CD4-positive, CD25-positive, alpha-beta regulatory T cell (primary cell): ENCODE data around the gene MRPS27. TPM values are rescaled to one million over a fixed set of nuclear protein-coding genes. Genes with fewer than 3 reads are reported as not detected.
A peak's percentile ranks its signal among the peaks of the same experiment; 100 is the strongest.

Experiments
- ATAC-seq, 2 donors: fragments of 150-1000 bp; cut with Tn5 transposase; one replicate each; pipeline ENCODE4 v1.10.0; 2021; ENCODE audit warnings: low read depth in 2 of 2, moderate number of reproducible peaks in 2 of 2, moderate library complexity in 1 of 2
- DNase-seq, 3 donors: peaks; one replicate each; pipeline versions ENCODE4 v3.0.0 to v3.0.0-alpha.2; 2012 to 2022; ENCODE audit warnings: mixed read lengths in 1 of 3
- H3K27ac ChIP-seq: one replicate; pipeline ENCODE4 v1.7.0; 2013; ENCODE audit warnings: mild to moderate bottlenecking, low read length; ENCODE audit not compliant: insufficient read depth, poor library complexity, severe bottlenecking
- H3K27me3 ChIP-seq: one replicate; pipeline ENCODE4 v1.7.0; 2013; ENCODE audit warnings: low read length; ENCODE audit not compliant: control insufficient read depth, insufficient read depth
- H3K36me3 ChIP-seq: one replicate; pipeline ENCODE4 v1.7.0; 2013; ENCODE audit warnings: mild to moderate bottlenecking, low read length, moderate library complexity; ENCODE audit not compliant: control insufficient read depth, insufficient read depth
- H3K4me1 ChIP-seq: 2 replicates; pipeline ENCODE4 v1.7.0; 2013; ENCODE audit warnings: mild to moderate bottlenecking, low read length; ENCODE audit not compliant: insufficient read depth, control insufficient read depth, poor library complexity, severe bottlenecking
- H3K4me3 ChIP-seq: one replicate; pipeline ENCODE4 v1.7.0; 2013; ENCODE audit warnings: low read depth, mild to moderate bottlenecking, low read length, moderate library complexity
- H3K9me3 ChIP-seq, 2 experiments: 1 replicate in 1 of 2; 2 replicates in 1 of 2; pipeline ENCODE4 v1.7.0; 2013; ENCODE audit warnings: low read length in 2 of 2, mild to moderate bottlenecking in 1 of 2, moderate library complexity in 1 of 2; ENCODE audit not compliant: control insufficient read depth in 2 of 2
- H3K27ac Mint-ChIP-seq, 3 donors: one replicate each; pipeline ENCODE4 v1.8.0; 2020 to 2022; ENCODE audit warnings: mild to moderate bottlenecking in 3 of 3, mixed read lengths in 3 of 3, moderate library complexity in 2 of 3
- H3K27me3 Mint-ChIP-seq: one replicate; pipeline ENCODE4 v1.8.0; 2022; ENCODE audit warnings: mild to moderate bottlenecking, mixed read lengths
- H3K36me3 Mint-ChIP-seq: one replicate; pipeline ENCODE4 v1.8.0; 2020; ENCODE audit warnings: mixed read lengths
- H3K4me1 Mint-ChIP-seq, 4 donors: one replicate each; pipeline ENCODE4 v1.8.0; 2020 to 2022; ENCODE audit warnings: mixed read lengths in 4 of 4, mild to moderate bottlenecking in 1 of 4
- H3K4me3 Mint-ChIP-seq, 4 donors: one replicate each; pipeline ENCODE4 v1.8.0; 2020 to 2022; ENCODE audit warnings: mild to moderate bottlenecking in 4 of 4, mixed read lengths in 4 of 4, moderate library complexity in 3 of 4
- H3K9me3 Mint-ChIP-seq, 7 donors: one replicate each; pipeline ENCODE4 v1.8.0; 2020 to 2022; ENCODE audit warnings: mixed read lengths in 7 of 7, mild to moderate bottlenecking in 3 of 7, moderate library complexity in 2 of 7
- polyA plus RNA-seq, 4 donors: library from polyadenylated mRNA; unstranded; fragments of 300-500 nt; fragmentation: Illumina TruSeq; gene quantifications; one replicate each; pipeline ENCODE4 v1.2.3, GENCODE V29; 2021
- total RNA-seq: library from RNA; stranded (reverse); gene quantifications from one replicate; pipeline ENCODE4 v1.2.3, GENCODE V29; 2022

The MRPS27 gene
- total and polyA plus RNA-seq, 5 donors from 2014 or later: 36.2 to 53.1 (median 42.5) TPM

GRCh38 chr5:72286798-72287197 lies 33.2 kb downstream of the MRPS27 start:
- H3K36me3 ChIP-seq: peaks cover 5% of the 10 kb centered on the region

GRCh38 chr5:72285424-72285821 lies 34.6 kb downstream of the MRPS27 start:
- H3K27ac Mint-ChIP-seq: peak overlapping the region in 1 of 3 donors; percentile 2

More at GRCh38 chr5:72286798-72287197, 33.2 kb downstream of the MRPS27 start:
- no peaks in the 10 kb centered on the region for H3K9me3 ChIP-seq
- Mint-ChIP-seq H3K36me3 (peaks cover 32% of the 10 kb centered on the region), H3K27ac (no peak overlapping the region), H3K4me3 (no peak overlapping the region), H3K27me3 (no peaks in the 10 kb centered on the region), H3K9me3 (peaks cover 0 to 1% (median 0%) of the 10 kb centered on the region in 7 donors), H3K4me1 (peaks cover 0 to 4% (median 1%) of the 10 kb centered on the region in 4 donors)
- H3K4me3 ChIP-seq: no peak overlapping the region
- H3K27ac ChIP-seq: no peak overlapping the region
- ATAC-seq (no peak), DNase-seq (no peak)
- H3K27me3 ChIP-seq: no peaks in the 10 kb centered on the region
- no peaks in the 10 kb centered on the region for H3K4me1 ChIP-seq

GRCh38 chr5:72284559-72285423 lies 35.2 kb downstream of the MRPS27 start:
- Histone ChIP-seq H3K36me3 (peaks cover 5% of the 10 kb centered on the region), H3K27me3 (no peaks in the 10 kb centered on the region), H3K4me3 (no peak overlapping the region), H3K9me3 (no peaks in the 10 kb centered on the region), H3K27ac (no peak overlapping the region), H3K4me1 (no peaks in the 10 kb centered on the region)
- Mint-ChIP-seq H3K27me3 (no peaks in the 10 kb centered on the region), H3K36me3 (peaks cover 37% of the 10 kb centered on the region), H3K4me1 (peaks cover 0 to 6% (median 3%) of the 10 kb centered on the region in 4 donors), H3K27ac (peak overlapping the region in 2 of 3 donors; percentile 11 to 54), H3K9me3 (peaks cover 0 to 1% (median 0%) of the 10 kb centered on the region in 7 donors), H3K4me3 (no peak overlapping the region)
- no peak for ATAC-seq
- DNase-seq: no peak

More at GRCh38 chr5:72285424-72285821, 34.6 kb downstream of the MRPS27 start:
- Mint-ChIP-seq H3K4me1 (peaks cover 0 to 5% (median 2%) of the 10 kb centered on the region in 4 donors), H3K27me3 (no peaks in the 10 kb centered on the region), H3K4me3 (no peak overlapping the region), H3K9me3 (peaks cover 0 to 1% (median 0%) of the 10 kb centered on the region in 7 donors), H3K36me3 (peaks cover 37% of the 10 kb centered on the region)
- Histone ChIP-seq H3K27ac (no peak overlapping the region), H3K4me1 (no peaks in the 10 kb centered on the region), H3K9me3 (no peaks in the 10 kb centered on the region), H3K4me3 (no peak overlapping the region), H3K27me3 (no peaks in the 10 kb centered on the region), H3K36me3 (peaks cover 5% of the 10 kb centered on the region)
- DNase-seq: no peak
- no peak for ATAC-seq

GRCh38 chr5:72283358-72283757 lies 36.7 kb downstream of the MRPS27 start:
- ATAC-seq: no peak
- DNase-seq: no peak
- Histone ChIP-seq H3K4me1 (no peaks in the 10 kb centered on the region), H3K9me3 (no peaks in the 10 kb centered on the region), H3K27me3 (no peaks in the 10 kb centered on the region), H3K4me3 (no peak overlapping the region), H3K27ac (no peak overlapping the region), H3K36me3 (peaks cover 5% of the 10 kb centered on the region)
- Mint-ChIP-seq H3K4me1 (peaks cover 0 to 12% (median 7%) of the 10 kb centered on the region in 4 donors), H3K4me3 (no peak overlapping the region), H3K27ac (no peak overlapping the region), H3K9me3 (peaks cover 0 to 1% (median 0%) of the 10 kb centered on the region in 7 donors), H3K36me3 (peaks cover 46% of the 10 kb centered on the region), H3K27me3 (no peaks in the 10 kb centered on the region)

GRCh38 chr5:72282878-72283277 lies 37.2 kb downstream of the MRPS27 start:
- Mint-ChIP-seq H3K36me3 (peaks cover 45% of the 10 kb centered on the region), H3K27ac (peak overlapping the region in 1 of 3 donors; percentile 9)

GRCh38 chr5:72281764-72282499 lies 38.1 kb downstream of the MRPS27 start:
- H3K9me3 ChIP-seq: no peaks in the 10 kb centered on the region
- H3K4me3 Mint-ChIP-seq: no peak overlapping the region
- H3K36me3 ChIP-seq: peaks cover 3% of the 10 kb centered on the region
- H3K4me3 ChIP-seq: no peak overlapping the region
- H3K27me3 ChIP-seq: no peaks in the 10 kb centered on the region
- peaks cover 0 to 15% (median 12%) of the 10 kb centered on the region in 4 donors for H3K4me1 Mint-ChIP-seq
- DNase-seq (no peak), ATAC-seq (no peak)
- no peaks in the 10 kb centered on the region for H3K27me3 Mint-ChIP-seq
- H3K27ac Mint-ChIP-seq: no peak overlapping the region
- H3K9me3 Mint-ChIP-seq: peaks cover 0 to 2% (median 0%) of the 10 kb centered on the region in 7 donors
- H3K36me3 Mint-ChIP-seq: peaks cover 42% of the 10 kb centered on the region
- no peaks in the 10 kb centered on the region for H3K4me1 ChIP-seq
- no peak overlapping the region for H3K27ac ChIP-seq

More at GRCh38 chr5:72282878-72283277, 37.2 kb downstream of the MRPS27 start:
- H3K9me3 Mint-ChIP-seq: peaks cover 0 to under 1% (median 0%) of the 10 kb centered on the region in 7 donors
- peaks cover 0 to 12% (median 7%) of the 10 kb centered on the region in 4 donors for H3K4me1 Mint-ChIP-seq
- DNase-seq (no peak), ATAC-seq (no peak)
- H3K4me3 ChIP-seq: no peak overlapping the region
- no peak overlapping the region for H3K27ac ChIP-seq
- no peaks in the 10 kb centered on the region for H3K4me1 ChIP-seq
- no peaks in the 10 kb centered on the region for H3K27me3 ChIP-seq
- H3K9me3 ChIP-seq: no peaks in the 10 kb centered on the region
- H3K27me3 Mint-ChIP-seq: no peaks in the 10 kb centered on the region
- H3K4me3 Mint-ChIP-seq: no peak overlapping the region
- peaks cover 4% of the 10 kb centered on the region for H3K36me3 ChIP-seq

- peaks cover 0 to 2% (median 0%) of the 10 kb centered on the region in 7 donors for H3K9me3 Mint-ChIP-seq
- ATAC-seq (no peak), DNase-seq (no peak)
- H3K4me1 ChIP-seq: no peaks in the 10 kb centered on the region
- no peak overlapping the region for H3K27ac Mint-ChIP-seq
- no peak overlapping the region for H3K4me3 ChIP-seq
- no peak overlapping the region for H3K4me3 Mint-ChIP-seq
- no peaks in the 10 kb centered on the region for H3K9me3 ChIP-seq
- H3K4me1 Mint-ChIP-seq: peaks cover 0 to 17% (median 15%) of the 10 kb centered on the region in 4 donors
- no peak overlapping the region for H3K27ac ChIP-seq
- H3K36me3 ChIP-seq: peaks cover 3% of the 10 kb centered on the region
- H3K27me3 Mint-ChIP-seq: no peaks in the 10 kb centered on the region
- H3K36me3 Mint-ChIP-seq: peaks cover 41% of the 10 kb centered on the region
- no peaks in the 10 kb centered on the region for H3K27me3 ChIP-seq
These were observed 38.6 kb downstream of the MRPS27 start for GRCh38 chr5:72281430-72281763.
